ENCODE results near the gene ELK3.
A peak's percentile ranks its signal among the peaks of the same experiment; 100 is the strongest.

ELK3 gene

DNA sequence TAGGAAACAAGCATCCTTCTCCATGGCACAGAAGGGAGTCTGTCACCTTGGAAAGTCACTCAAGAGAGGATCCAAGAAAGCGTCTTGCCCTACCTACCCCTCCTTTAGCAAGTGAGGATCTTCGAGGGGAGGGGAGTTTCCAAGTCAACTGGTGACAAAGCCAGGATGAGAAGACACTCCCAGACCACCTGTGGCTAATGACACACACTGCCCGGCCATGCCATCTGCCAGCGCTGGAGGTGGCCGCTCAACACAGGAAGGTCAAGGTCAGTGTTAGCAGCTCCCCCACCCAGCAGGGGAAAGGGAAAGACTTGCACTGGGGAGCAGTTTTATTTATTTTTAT lies 41.3 kb downstream of the ELK3 start:
- DNase-seq, result no peak

DNA sequence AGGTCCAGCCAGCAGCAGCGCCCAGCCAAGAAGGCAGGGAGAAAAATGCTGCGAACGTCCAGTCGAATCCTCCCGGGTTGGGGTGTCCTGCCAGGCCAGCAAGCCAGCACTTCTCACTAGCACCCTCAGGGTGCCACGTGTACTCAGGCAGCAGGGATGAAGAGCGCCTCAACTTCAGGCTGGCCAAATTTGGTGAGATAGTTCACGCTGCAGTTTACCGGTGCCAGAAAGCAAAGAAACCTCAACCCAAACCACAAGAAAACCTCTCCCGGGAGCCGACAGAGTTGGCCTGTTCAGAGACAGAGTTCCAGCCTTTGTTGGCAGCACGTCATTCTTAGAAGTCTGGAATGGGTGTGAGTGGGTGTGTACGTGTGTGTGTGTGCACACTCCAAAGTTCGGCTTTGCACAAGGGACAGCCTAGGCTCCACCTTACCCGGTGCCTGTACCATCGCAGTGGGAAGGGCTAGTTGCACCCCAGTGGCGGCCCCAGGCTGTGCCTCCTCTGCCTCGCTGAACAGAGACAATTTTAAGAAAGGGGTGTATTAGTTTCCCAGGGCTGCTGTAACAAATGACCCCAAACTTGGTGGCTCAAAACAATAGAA lies 42.1 kb downstream of the ELK3 start:
- peak; percentile 68 for DNase-seq

DNA sequence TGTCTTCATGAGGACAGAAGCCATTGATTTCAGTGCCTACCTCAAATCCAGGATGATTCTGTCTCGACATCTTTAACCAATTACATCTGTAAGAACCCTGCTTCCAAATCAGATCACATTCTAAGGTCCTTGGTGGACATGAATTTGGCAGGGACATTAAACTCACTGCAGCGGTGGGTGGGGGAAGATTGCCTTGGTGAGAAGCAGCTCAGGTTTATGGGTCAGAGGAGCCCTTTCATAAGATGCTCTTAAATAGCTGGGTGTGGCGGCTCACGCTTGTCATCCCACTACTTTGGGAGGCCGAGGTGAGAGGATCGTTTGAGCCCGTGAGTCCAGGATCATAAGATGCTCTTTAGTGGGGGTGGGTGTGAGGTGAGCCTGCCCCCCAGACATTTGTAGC lies 42.9 kb downstream of the ELK3 start:
- peak; percentile 39 for DNase-seq

DNA sequence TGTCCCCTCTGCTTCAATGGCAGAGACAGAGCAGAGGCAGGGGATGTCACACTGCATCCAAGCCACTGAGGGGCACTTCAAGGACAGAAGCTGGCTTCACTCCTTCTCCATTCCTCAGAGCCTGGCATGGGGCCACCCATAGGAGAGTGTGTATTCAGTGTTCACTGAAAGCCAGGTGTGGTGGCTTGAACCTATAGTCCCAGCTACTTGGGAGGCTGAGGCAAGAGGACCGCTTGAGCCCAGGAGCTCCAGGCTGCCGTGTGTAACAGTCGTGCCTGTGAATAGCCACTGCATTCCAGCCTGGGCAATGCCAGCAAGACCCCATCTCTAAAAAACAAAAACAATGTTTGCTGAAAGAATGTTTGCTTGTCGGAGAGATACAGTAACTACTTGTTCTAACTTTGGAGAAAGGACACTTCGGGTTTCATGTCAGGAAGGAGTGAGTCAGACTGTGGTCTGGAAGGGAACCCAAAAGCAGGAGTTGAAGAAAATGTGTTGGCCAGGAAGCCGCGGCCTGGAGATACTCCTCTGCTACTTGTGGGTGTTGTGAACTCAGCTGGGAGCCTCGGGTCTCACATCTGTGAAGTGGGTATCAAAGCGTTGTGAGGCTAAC lies 43.4 kb downstream of the ELK3 start:
- DNase-seq, result peak; percentile 95

DNA sequence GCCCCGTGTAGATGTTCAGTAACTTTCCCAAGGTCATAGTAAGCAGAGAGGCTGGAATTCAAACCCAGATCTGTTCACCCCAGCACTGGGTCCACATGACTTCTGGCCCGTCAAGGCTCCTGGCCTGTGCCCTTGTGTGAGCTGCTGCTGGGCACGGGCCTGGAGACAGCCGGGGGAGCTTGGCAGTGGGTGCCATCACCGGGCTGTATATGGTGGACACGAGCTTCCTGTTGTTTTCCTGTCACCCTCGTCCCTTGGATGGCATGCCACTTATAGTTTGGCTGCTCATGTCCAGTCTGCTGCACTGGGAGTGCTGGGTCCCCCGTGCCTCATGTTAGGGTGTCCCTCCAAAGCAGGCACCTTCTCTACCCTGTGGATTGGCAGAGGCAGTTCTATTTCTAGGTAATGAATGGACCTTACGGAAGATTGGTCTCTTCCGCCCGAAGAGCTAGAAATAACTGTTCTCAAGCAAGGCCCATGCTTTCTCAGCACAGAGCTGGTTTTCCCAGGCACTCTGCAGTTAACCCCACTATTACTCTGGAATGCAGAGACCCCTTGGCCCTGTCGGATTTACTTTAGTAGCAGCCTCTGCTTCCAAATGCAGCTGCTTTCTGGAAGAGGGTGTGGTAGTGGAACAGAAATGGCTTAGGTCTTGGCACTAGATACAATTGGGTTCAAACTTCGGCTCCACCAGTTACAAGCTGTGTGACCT lies 44.3 kb downstream of the ELK3 start:
- DNase-seq, result no peak

DNA sequence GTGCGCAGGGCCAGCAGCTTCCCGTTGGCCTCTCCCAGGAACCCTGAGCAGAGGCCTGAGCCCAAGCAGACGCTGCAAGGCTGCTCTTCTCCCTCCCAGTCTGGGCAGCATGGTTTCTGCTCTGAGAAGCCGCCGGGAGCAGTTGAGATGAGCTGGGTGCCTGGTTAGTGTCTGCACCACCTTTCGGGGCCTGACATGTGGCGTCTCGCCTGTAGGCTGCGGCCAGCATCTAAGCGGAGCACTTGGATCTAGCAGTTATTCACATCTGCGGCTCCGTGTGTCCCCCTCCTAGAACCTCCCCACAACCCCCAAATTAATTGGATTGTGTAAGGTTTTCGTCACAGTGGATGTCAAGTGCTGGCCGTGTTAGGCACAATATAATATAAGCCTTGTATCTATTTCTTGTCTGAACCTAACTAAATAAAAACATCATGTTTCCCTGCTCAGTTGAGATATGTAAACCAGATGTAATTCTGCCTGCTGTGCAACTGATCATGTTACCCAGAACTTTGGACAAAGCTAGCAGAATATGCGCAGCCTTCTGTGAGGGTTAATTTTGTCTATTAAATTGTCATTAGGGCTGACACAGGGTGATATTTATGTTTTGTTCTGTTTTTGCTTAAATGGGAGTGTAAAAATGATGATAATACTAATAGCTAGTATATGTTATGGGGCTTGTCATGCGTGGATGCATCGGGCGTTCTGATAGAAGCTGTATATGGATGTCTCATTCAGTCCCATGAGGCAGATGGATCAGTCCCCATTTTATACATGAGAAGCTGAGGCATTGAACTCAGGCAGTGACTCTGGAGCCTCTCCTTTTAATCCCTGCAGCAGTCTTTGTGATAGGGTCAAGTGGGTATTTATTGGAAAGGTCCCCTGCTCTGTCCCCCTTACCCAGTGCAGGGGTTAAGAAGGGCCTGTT lies 45.8 kb downstream of the ELK3 start:
- peak; percentile 74 for DNase-seq

DNA sequence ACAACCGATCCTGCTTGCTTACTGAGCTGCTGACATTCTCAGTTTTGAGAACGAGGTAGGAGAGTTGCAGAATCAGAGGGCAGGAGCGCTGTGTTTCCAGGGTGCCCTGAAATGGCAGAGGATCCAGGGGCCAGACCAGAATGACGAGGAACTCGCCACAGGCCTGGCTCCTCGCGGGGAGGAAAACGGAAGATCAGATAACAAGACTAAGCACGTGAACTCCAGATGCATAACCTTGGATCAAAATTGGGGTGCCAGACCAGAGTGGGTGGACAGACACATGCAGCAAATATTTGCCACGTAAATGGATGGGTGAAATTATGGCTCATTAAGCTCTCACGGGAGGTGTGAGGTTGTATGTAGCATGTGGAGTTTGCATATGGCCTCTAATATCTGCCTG lies 46.5 kb downstream of the ELK3 start:
- DNase-seq, result peak; percentile 38

DNA sequence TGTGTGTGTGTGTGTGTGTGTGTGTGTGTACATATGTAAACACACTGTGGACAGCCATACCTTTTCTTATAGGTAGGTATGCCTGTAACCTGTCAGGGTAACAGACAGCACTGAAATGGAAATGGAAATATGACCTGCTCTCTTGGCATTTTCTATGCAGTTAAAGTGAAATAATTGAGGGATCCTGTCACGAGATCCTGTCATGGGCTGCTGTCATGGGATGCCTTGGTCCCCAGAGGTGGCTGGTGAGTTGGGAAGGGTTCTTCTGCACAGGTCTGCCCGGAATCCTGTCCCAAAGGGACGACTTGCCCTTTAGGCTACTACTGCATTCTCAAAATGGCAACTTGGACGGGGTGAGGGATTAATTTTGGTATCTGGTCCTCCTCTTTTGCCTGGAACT lies 47.3 kb downstream of the ELK3 start:
- no peak for DNase-seq

DNA sequence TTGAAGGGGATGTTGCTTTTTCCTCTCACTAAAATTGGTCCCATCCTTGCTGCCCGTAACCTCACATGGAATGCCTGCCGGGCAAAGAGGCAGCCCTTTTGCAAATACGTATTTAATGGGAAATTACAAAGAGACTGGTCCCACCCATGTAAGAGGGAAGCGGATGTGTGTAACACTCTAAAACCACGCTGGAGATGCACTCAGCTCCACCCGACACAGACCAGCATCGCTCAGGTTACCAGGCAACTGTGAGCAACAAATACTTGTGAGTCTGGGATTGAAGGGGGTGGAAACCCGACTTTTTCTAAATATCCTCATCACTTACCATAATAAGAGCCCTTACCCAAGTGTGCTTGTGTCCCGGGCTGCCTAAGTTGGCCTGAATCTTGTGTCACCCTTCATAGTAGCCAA lies 47.7 kb downstream of the ELK3 start:
- DNase-seq, result peak; percentile 57

DNA sequence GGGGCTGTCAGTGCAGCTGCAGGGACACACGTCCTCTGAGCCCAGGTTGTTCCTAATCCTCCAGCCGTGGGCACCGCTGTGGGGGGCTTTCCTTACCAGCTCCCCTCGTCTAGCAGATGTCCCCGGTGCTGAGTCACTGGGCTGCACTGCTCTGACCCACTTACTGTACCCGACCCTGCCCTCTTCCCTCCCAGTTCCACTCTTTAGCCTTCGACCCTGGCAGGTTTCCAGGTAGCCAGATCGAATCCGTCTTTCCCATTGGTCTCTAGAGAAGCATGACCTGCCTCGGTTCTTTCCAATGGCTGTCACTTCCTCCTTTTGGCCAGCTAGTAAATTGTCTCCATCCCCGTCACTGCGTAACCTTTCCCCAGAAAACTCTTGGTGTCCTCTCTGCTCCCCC lies 48.4 kb downstream of the ELK3 start:
- no peak for DNase-seq

DNA sequence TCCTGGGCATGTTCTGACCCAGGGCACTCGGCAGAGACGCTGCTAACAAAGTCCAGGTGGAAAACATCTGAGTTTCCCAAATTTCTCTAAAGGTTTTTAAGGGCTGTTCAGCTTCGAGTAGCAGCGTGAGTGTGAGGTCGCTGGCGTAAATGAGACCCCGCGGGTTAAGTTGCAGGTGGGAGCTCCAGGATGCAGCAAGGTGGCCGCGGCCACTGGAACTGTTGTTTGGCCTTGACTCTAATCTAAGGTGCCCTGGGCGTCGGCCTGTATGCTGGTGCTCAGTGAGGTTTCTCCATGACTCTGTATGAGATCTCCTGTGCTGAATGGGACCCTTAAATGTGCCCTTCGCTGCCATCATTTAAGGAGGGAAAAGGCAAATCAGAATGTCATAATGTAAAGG lies 50.7 kb downstream of the ELK3 start:
- no peak for DNase-seq

DNA sequence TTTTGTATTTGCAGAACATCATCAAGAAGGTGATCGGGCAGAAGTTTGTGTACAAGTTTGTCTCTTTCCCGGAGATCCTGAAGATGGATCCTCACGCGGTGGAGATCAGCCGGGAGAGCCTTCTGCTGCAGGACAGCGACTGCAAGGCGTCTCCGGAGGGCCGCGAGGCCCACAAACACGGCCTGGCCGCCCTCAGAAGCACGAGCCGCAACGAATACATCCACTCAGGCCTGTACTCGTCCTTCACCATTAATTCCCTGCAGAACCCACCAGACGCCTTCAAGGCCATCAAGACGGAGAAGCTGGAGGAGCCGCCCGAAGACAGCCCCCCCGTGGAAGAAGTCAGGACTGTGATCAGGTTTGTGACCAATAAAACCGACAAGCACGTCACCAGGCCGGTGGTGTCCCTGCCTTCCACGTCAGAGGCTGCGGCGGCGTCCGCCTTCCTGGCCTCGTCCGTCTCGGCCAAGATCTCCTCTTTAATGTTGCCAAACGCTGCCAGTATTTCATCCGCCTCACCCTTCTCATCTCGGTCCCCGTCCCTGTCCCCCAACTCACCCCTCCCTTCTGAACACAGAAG lies 52.8 kb downstream of the ELK3 start:
- DNase-seq, result no peak

DNA sequence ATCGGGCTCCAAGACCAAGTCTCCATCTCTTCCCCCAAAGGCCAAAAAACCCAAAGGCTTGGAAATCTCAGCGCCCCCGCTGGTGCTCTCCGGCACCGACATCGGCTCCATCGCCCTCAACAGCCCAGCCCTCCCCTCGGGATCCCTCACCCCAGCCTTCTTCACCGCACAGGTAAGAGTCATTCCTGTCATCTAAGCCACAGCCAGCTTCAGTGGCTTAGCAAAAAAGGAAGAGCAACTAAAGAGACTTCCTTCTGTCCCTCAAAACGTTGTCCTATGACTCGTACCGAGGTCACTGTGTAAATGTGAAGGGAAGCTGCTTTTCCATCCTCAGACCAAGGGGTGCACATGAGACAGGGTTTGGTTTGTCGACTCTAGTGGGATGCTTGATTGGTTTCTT lies 53.4 kb downstream of the ELK3 start:
- DNase-seq, result peak; percentile 51

DNA sequence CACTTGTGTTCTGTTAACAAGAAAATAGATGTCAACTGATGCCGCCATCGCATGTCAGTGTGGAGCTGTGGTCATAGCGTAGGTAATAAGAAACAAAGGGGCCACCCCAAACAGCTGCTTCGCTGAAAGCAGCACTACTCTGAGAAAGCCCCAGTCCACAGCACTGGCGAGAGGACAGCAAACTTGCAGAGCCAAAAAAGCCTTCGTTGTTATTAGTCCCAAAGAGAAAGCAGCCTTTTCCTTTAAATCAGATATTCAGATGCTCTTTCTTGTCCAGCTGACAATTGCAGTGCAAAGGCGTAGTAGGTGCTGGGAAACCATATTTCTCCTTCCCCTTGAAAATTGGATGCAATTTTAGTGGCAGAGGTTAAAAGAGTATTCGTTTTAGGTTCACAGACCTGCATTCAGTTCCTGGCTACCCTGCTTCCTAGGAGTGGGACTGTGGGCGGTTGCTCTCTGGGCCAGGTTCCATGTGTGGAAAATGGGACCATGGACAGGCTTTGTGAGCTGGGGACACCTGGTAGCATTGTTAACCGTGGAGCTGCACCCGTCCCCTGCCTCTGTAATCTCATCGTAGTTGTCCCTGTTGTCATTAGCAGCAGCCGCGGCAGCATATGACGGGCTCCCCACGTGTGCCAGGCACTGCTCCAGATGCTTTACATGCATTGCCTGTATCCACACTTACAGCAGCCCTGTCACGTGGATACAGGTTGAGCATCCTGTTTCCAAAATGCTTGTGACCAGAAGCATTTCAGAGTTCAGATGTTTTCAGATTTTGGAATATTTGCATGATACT lies 54.2 kb downstream of the ELK3 start:
- DNase-seq, result no peak

DNA sequence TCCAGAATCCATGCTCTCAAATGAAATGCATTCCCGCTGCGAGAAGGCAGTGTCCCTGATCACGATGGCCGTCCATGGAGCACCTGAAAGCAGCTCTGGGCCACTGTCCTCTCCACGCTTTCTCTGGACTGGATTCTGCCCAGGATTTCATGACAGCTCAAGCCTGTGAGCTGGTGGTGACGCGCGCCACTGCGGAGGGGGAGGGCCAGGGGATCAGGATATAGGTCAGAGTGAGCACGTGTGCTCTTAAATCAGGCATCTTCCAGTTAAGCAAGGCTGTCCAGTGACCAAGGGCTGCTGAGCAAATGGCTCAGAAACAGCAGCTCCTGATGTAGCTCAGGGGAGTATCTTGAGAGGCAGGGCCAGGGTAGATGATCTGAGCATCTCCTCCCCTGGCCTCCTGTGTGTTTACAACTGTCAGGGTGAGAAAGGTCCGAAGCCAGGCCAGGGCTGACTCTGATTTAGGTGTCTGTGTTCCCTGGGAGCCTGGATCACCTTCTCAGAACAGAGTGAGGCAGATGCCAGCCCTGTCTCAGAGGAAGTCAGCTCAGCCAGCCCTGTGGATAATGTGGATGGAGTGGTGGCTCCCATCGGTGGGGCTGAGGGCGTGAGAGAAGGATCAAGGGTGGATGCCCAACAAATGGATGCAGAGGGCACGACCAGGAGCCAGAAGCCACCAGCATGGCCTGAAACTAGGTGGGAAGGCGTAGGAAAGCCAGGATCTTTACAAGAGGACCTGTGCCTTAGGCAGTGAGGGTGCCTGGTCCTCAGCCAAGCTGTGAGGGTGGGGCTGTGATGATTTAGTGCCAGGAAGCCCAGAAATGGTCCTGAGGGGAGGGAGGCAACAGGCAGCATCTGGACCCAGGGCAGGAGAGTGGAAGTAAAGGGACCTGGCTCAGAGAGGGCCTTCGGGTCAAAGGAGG lies 55.3 kb downstream of the ELK3 start:
- peak; percentile 45 for DNase-seq

DNA sequence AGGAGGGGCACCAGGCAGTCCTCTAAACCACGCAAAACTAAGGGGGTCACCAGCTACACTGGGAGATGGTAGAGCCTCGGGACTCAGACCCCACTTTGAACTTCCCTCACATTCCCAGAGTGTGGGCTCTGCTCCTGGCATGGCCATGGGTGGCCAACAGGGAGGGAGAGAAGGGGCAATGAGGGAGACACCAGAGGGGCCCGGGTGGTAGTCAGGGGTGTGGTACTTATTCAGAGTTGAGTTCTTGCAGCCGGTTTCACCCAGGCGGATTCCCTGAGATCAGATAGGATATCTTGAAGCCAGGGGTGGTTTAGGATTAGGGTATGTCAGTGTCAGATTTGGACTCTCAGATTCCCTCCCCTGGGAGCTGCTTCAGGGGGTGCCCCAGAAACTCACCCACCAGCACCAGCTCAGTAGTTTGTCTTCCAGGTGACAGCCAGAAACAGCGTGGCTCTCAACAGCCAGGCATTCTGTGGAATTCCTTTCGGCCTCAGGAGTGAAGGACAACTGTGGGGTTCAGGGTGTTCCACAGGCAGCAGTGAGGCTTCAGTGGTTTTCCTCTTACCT lies 56.0 kb downstream of the ELK3 start:
- no peak for DNase-seq

DNA sequence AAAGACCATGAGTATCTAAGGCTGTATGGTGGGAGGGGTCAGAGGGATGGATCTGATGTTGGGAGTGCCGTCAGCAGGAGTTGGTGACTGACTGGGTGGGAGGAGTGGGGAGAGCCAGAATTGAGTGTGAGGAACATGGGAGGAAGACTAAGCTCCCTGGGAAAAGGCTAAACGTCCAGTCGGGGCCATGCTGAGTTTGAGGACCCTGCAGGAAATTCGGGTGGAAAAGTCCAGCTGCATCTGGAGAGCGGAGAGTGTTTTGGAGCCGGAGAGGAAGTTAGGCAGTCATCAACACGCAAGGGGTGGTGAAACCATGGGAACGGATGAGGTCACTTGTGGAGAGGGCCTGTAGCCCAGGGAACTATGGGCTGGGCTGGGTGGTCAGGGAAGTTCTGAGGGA lies 60.9 kb downstream of the ELK3 start:
- DNase-seq, result no peak

DNA sequence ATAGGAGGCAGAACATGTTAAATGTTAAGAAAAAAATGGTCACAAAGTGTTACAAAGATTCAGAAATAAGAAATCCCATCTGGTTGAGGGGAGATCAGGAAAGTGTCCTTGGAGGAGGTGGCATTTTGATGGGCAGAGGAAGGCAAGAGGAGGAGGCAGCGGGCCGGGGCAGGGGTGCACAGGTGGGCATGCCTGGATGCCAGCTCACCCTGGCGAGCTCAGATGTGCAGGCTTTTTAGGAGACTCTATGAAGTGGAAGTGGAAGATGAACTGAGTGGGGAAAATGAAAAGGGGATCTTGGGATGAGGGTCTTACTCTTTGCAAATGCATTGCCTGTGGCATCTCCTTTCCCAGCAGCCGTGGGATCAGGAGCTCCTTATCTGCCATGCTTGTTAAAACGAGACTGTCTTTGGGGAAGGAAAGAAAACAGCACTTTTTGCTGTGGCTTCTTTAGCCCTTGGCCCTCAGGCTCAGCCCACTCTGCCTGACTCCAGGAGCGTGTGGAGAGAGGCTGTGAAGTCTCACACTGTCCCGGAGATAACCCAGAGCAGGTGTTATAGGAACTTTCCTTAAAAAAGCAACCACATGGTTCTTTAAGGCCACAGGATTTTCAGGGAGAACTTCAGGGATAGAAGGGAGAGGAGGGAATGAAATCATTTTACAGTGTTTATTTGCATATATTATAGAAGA lies 62.6 kb downstream of the ELK3 start:
- DNase-seq, result no peak

DNA sequence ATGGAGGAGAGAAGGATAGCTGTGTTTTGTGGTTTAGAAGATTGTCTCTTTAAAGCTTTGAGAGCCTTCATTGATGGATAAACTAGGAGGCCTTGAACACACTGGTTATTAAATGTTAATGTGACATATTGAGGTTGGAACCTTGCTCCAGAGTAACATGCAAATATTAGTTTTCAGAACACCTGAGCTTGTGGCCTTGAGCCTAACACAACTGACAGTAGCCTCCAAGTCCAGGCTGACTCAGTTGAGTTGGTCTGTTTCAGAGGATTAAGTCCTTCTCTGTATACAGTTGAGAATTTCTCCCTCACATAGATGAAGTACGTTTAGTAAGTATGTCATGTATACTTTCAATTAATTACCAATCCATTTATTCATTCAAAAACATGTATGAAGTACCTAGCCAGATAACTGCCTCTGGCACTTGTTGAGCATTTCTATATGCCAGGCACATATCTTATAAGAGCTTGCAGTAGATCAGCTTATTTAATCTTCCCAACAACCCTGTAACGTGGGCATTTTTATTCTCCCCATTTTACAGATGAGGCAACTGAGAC lies 63.5 kb downstream of the ELK3 start:
- no peak for DNase-seq

All from fibroblast of skin of abdomen (primary cell).